ENCODE data around the gene ECT2L. TPM values are rescaled to one million over a fixed set of nuclear protein-coding genes. Genes with fewer than 3 reads are reported as not detected.

The ECT2L gene
- total RNA-seq, 1 experiment from 2014 or later, result not detected

- no peak for ATAC-seq
- peak overlapping the region; percentile 60 for H2AFZ ChIP-seq (ENCODE audit: low read depth, low read length, poor library complexity, severe bottlenecking)
- H3K9me2 ChIP-seq (ENCODE audit: insufficient read depth), result no peaks in the 10 kb centered on the region
- H3K9me3 ChIP-seq (ENCODE audit: control insufficient read depth in 1 of 2, insufficient read depth in 1 of 2, low read depth in 1 of 2, low read length in 2 of 2), result no peaks in the 10 kb centered on the region
- peaks cover 2 to 14% of the 10 kb centered on the region in 2 experiments; a peak in 3 of 4 replicates for H3K4me1 ChIP-seq (ENCODE audit: control insufficient read depth in 1 of 2, insufficient read depth in 2 of 2, low read length in 2 of 2)
- no TSS peak for BruUV-seq (replicated peaks)
- H3K79me2 ChIP-seq (ENCODE audit: insufficient read depth, low read length), result no peaks in the 10 kb centered on the region
- peak overlapping the region; percentile 52 for H3K9ac ChIP-seq (ENCODE audit: low read length)
- DNase-seq (ENCODE audit: low read depth, low spot score), result no peak
- H3K4me3 ChIP-seq (replicated peaks in 1 of 2; ENCODE audit: low read depth in 1 of 2, low read length in 2 of 2), result peak overlapping the region; percentile 78 to 93
- peak overlapping the region; percentile 73 for H3K4me2 ChIP-seq (ENCODE audit: low read length)
- H4K20me1 ChIP-seq (ENCODE audit: insufficient read depth), result peaks cover 3% of the 10 kb centered on the region; the same call in 1 of the 2 replicates
- ChIA-PET CTCF (no interaction called here), POLR2A (no interaction called here), RAD21 (ENCODE audit: low non-redundant PET in 1 of 2, low total read pairs in 2 of 2, uncharacterized antibody in 2 of 2, unreplicated experiment in 2 of 2) (no interaction called here)
- H3K27me3 ChIP-seq (ENCODE audit: insufficient read depth, low read length), result no peaks in the 10 kb centered on the region
- intact Hi-C loops (cut with micrococcal nuclease), result no loop called here
- TF ChIP-seq YY1 (IDR thresholded peaks at IDR 0.05; ENCODE audit: extremely low read depth, insufficient replicate concordance, low read depth, low read length), result no peak
- TF ChIP-seq CEBPB (IDR thresholded peaks at IDR 0.05; ENCODE audit: low read depth), result no peak
- no peak for TF ChIP-seq EZH2 (IDR thresholded peaks at IDR 0.05)
- H3K27ac ChIP-seq (ENCODE audit: low read depth, low read length), result no peak overlapping the region
- H3K36me3 ChIP-seq (ENCODE audit: control insufficient read depth in 1 of 2, insufficient read depth in 2 of 2, low read length in 2 of 2), result no peaks in the 10 kb centered on the region
Measured at GRCh38 chr6:138774370-138774769, 21.5 kb upstream of the ECT2L start.

GRCh38 chr6:138776659-138777058 lies 19.2 kb upstream of the ECT2L start:
- no peak overlapping the region for H3K4me2 ChIP-seq (ENCODE audit: low read length)
- H3K4me1 ChIP-seq (ENCODE audit: control insufficient read depth in 1 of 2, insufficient read depth in 2 of 2, low read length in 2 of 2), result peaks cover 2 to 14% of the 10 kb centered on the region in 2 experiments; a peak in 3 of 4 replicates
- ATAC-seq (no peak), DNase-seq (ENCODE audit: low read depth, low spot score) (no peak)
- no peaks in the 10 kb centered on the region for H3K36me3 ChIP-seq (ENCODE audit: control insufficient read depth in 1 of 2, insufficient read depth in 2 of 2, low read length in 2 of 2)
- no peak for TF ChIP-seq CBX3 (IDR thresholded peaks at IDR 0.05; ENCODE audit: low read depth)
- TF ChIP-seq SP1 (IDR thresholded peaks at IDR 0.05; ENCODE audit: low read depth), result no peak
- TF ChIP-seq SIN3A (IDR thresholded peaks at IDR 0.05; ENCODE audit: low read depth), result no peak
- TF ChIP-seq TCF7L2 (IDR thresholded peaks at IDR 0.05; ENCODE audit: borderline replicate concordance, extremely low read depth, insufficient read depth, insufficient read length), result no peak
- TF ChIP-seq ZNF274 (IDR thresholded peaks at IDR 0.05; ENCODE audit: low read depth, low read length), result no peak
- no peak for TF ChIP-seq ZFX (IDR thresholded peaks at IDR 0.05)
- no peak for TF ChIP-seq POLR2AphosphoS5 (IDR thresholded peaks at IDR 0.05; ENCODE audit: low read depth, low read length)
- TF ChIP-seq CTCF (IDR thresholded peaks at IDR 0.05 in 2 of 3, conservative IDR thresholded peaks at IDR 0.05 in 1 of 3; ENCODE audit: borderline replicate concordance in 1 of 3, insufficient read depth in 1 of 3, low read depth in 2 of 3, low read length in 2 of 3), result no peak
- TF ChIP-seq ATF3 (IDR thresholded peaks at IDR 0.05), result no peak
- TF ChIP-seq YY1 (IDR thresholded peaks at IDR 0.05; ENCODE audit: extremely low read depth, insufficient replicate concordance, low read depth, low read length), result no peak
- TF ChIP-seq RAD21 (IDR thresholded peaks at IDR 0.05; ENCODE audit: low read depth), result no peak
- TF ChIP-seq POLR2A (IDR thresholded peaks at IDR 0.05; ENCODE audit: borderline replicate concordance, extremely low read depth, insufficient read depth, insufficient read length), result no peak
- no peak for TF ChIP-seq EGR1 (IDR thresholded peaks at IDR 0.05; ENCODE audit: low read depth)
- no peak for TF ChIP-seq FOSL1 (IDR thresholded peaks at IDR 0.05; ENCODE audit: low read depth)
- TF ChIP-seq JUND (IDR thresholded peaks at IDR 0.05), result no peak
- no peak for TF ChIP-seq SRF (IDR thresholded peaks at IDR 0.05; ENCODE audit: low read depth)
- BruUV-seq (replicated peaks), result no TSS peak
- no peaks in the 10 kb centered on the region for H3K79me2 ChIP-seq (ENCODE audit: insufficient read depth, low read length)
- no peaks in the 10 kb centered on the region for H3K9me3 ChIP-seq (ENCODE audit: control insufficient read depth in 1 of 2, insufficient read depth in 1 of 2, low read depth in 1 of 2, low read length in 2 of 2)
- H3K27me3 ChIP-seq (ENCODE audit: insufficient read depth, low read length), result no peaks in the 10 kb centered on the region
- POLR2A ChIA-PET, result no interaction called here
- no peak overlapping the region for H3K27ac ChIP-seq (ENCODE audit: low read depth, low read length)
- no peak overlapping the region for H3K9ac ChIP-seq (ENCODE audit: low read length)
- no peak overlapping the region for H2AFZ ChIP-seq (ENCODE audit: low read depth, low read length, poor library complexity, severe bottlenecking)
- CTCF ChIA-PET, result no interaction called here
- H3K9me2 ChIP-seq (ENCODE audit: insufficient read depth), result no peaks in the 10 kb centered on the region
- no peak overlapping the region for H3K4me3 ChIP-seq (replicated peaks in 1 of 2; ENCODE audit: low read depth in 1 of 2, low read length in 2 of 2)
- RAD21 ChIA-PET (ENCODE audit: low non-redundant PET in 1 of 2, low total read pairs in 2 of 2, uncharacterized antibody in 2 of 2, unreplicated experiment in 2 of 2), result no interaction called here
- intact Hi-C loops (cut with micrococcal nuclease), result no loop called here
- H4K20me1 ChIP-seq (ENCODE audit: insufficient read depth), result peaks cover 3% of the 10 kb centered on the region; the same call in 1 of the 2 replicates
